HepG2 (cell line): ENCODE data around the gene SEPTIN3. TPM values are rescaled to one million over a fixed set of nuclear protein-coding genes. Genes with fewer than 3 reads are reported as not detected.

Source experiments
- ATAC-seq: fragments of 200-7000 bp; cut with Tn5 transposase; 3 replicates; pipeline ENCODE4 v1.9.1; 2020; ENCODE audit warnings: mild to moderate bottlenecking, moderate library complexity
- BruUV-seq: library from RNA; stranded (reverse); fragments of 400-500 nt; replicated peaks from 2 replicates; lab custom pipeline; 2021; lab: Mats Ljungman, UMichigan
- CTCF ChIA-PET: fragments of 300-600 bp; formaldehyde crosslinking; extraction: SDS; loops from one replicate; lab custom pipeline; 2021; ENCODE audit warnings: low total read pairs, inconsistent platforms, low intra/inter-chr PET ratio; lab: Yijun Ruan, JAX
- POLR2A ChIA-PET: fragments of 350-600 bp; sonication (Branson Sonifier 250); formaldehyde crosslinking; loops from one replicate; lab custom pipeline; 2020; ENCODE audit warnings: antibody characterized with exemption, inconsistent platforms; lab: Yijun Ruan, JAX
- DNase-seq: peaks from one replicate; pipeline ENCODE4 v3.0.0-alpha.2; 2015; ENCODE audit warnings: low spot score
- FAIRE-seq: peaks from 3 replicates; lab custom pipeline; 2011; peaks lifted over from hg19 to GRCh38; lab: Jason Lieb, UNC
- H2AFZ ChIP-seq: one replicate; pipeline ENCODE4 v1.6.1; 2011; ENCODE audit warnings: low read length, inconsistent platforms
- H3K27ac ChIP-seq: fragments of 300-600 bp; 3 replicates; pipeline ENCODE4 v1.8.0; 2011; ENCODE audit warnings: mixed run types, mild to moderate bottlenecking, mixed read lengths, low read length, inconsistent platforms; ENCODE audit not compliant: insufficient read depth; ENCODE audit errors: extremely low read length
- H3K27me3 ChIP-seq, 2 experiments: fragments of 200-600 bp in 1 of 2; 2 replicates in 1 of 2; 3 replicates in 1 of 2; pipeline versions ENCODE4 v1.6.0 to v1.8.0; 2011; ENCODE audit warnings: low read length in 2 of 2, mild to moderate bottlenecking in 2 of 2, moderate library complexity in 2 of 2, inconsistent platforms in 1 of 2; ENCODE audit not compliant: insufficient read depth in 2 of 2, control insufficient read depth in 1 of 2
- H3K36me3 ChIP-seq, 2 experiments: fragments of 200-600 bp in 1 of 2; replicated peaks in 1 of 2; 2 replicates in 1 of 2; 3 replicates in 1 of 2; pipeline versions ENCODE4 v1.5.1 to v1.8.0; 2011; ENCODE audit warnings: low read length in 2 of 2, inconsistent platforms in 1 of 2; ENCODE audit not compliant: insufficient read depth in 2 of 2, control insufficient read depth in 1 of 2
- H3K4me1 ChIP-seq: 2 replicates; pipeline ENCODE4 v1.5.1; 2012; ENCODE audit warnings: low read length, inconsistent platforms; ENCODE audit not compliant: insufficient read depth
- H3K4me2 ChIP-seq: 2 replicates; pipeline ENCODE4 v1.6.0; 2011; ENCODE audit warnings: low read depth, low read length, inconsistent platforms
- H3K4me3 ChIP-seq, 3 experiments: fragments of 200-600 bp in 1 of 3; sonication (generic), shearing (Covaris generic) in 1 of 3; replicated peaks in 1 of 3; 2 replicates each; pipeline ENCODE4 v1.5.1; 2011 to 2016; ENCODE audit warnings: low read length in 3 of 3, inconsistent platforms in 2 of 3, low read depth in 2 of 3, mild to moderate bottlenecking in 2 of 3, control low read depth in 1 of 3, mixed read lengths in 1 of 3; ENCODE audit not compliant: insufficient read depth in 1 of 3
- H3K79me2 ChIP-seq: one replicate; pipeline ENCODE4 v1.6.1; 2011; ENCODE audit warnings: low read length, inconsistent platforms; ENCODE audit not compliant: insufficient read depth
- H3K9ac ChIP-seq: 2 replicates; pipeline ENCODE4 v1.6.0; 2011; ENCODE audit warnings: mild to moderate bottlenecking, low read depth, low read length, inconsistent platforms; ENCODE audit not compliant: insufficient read depth
- H3K9me3 ChIP-seq: 2 replicates; pipeline ENCODE4 v1.5.1; 2012; ENCODE audit warnings: mild to moderate bottlenecking, low read length
- H4K20me1 ChIP-seq: 2 replicates; pipeline ENCODE4 v1.6.0; 2011; ENCODE audit warnings: inconsistent platforms, mild to moderate bottlenecking, low read length, moderate library complexity; ENCODE audit not compliant: insufficient read depth
- HOXA7 ChIP-seq: sonication (generic); formaldehyde crosslinking; IDR thresholded peaks from 2 replicates; pipeline ENCODE4 v1.8.1; 2022; ENCODE audit warnings: mild to moderate bottlenecking, missing genetic modification reagents, moderate library complexity
- KAT7 ChIP-seq: IDR thresholded peaks from 2 replicates; pipeline ENCODE4 v1.6.1; 2018; ENCODE audit warnings: borderline replicate concordance, missing compliant biosample characterization
- KLF11 ChIP-seq: IDR thresholded peaks from 2 replicates; pipeline ENCODE4 v1.6.1; 2016; ENCODE audit warnings: missing compliant biosample characterization
- MLX ChIP-seq: IDR thresholded peaks from 2 replicates; pipeline ENCODE4 v1.6.1; 2016
- SALL2 ChIP-seq: sonication (generic); formaldehyde crosslinking; IDR thresholded peaks from 2 replicates; pipeline ENCODE4 v1.8.1; 2023; ENCODE audit warnings: mild to moderate bottlenecking, missing genetic modification reagents, inconsistent platforms
- THAP9 ChIP-seq: sonication (generic); formaldehyde crosslinking; IDR thresholded peaks from 2 replicates; pipeline ENCODE4; 2020; ENCODE audit warnings: missing genetic modification reagents, mild to moderate bottlenecking, borderline replicate concordance
- ZNF563 ChIP-seq: sonication (generic); formaldehyde crosslinking; IDR thresholded peaks from 2 replicates; pipeline ENCODE4 v1.8.0; 2022; ENCODE audit warnings: mild to moderate bottlenecking, moderate library complexity, missing genetic modification reagents
- ZNF761 ChIP-seq: sonication (generic); formaldehyde crosslinking; conservative IDR thresholded peaks from 2 replicates; pipeline ENCODE4 v1.4.0; 2020; ENCODE audit warnings: mild to moderate bottlenecking, missing genetic modification reagents
- ZNF883 ChIP-seq: sonication (generic); formaldehyde crosslinking; IDR thresholded peaks from 2 replicates; pipeline ENCODE4 v1.5.1; 2020; ENCODE audit warnings: mild to moderate bottlenecking, missing genetic modification reagents; ENCODE audit errors: not compliant biosample characterization
- WGBS: methylation state at CpG from one replicate; pipeline ENCODE4 v1.1.6; 2017; ENCODE audit warnings: low lambda C conversion rate; 5-methylcytosine and 5-hydroxymethylcytosine counted together
- in situ Hi-C: cut with HindIII; loops from 2 replicates; pipeline ENCODE4 v1.10.0; 2017; ENCODE audit warnings: low pct_unique_long_range_greater_than_20kb; ENCODE audit not compliant: extremely low pct_ligation_motif_present
- intact Hi-C: fragments of 100-400 bp; cut with micrococcal nuclease; formaldehyde crosslinking; loops from one replicate; pipeline ENCODE4 v1.10.0; 2022; ENCODE audit not compliant: unreplicated experiment
- polyA plus RNA-seq, 8 experiments: library from polyadenylated mRNA; depleted of rRNA in 3 of 8; stranded (reverse) in 7 of 8; unstranded in 1 of 8; fragments of >200 nt; fragmentation: Illumina TruSeq in 4 of 8; extraction: Trizol in 4 of 8; gene quantifications; 2 replicates each; pipeline versions ENCODE4 v1.2.1 to v1.2.3, GENCODE V29; 2011 to 2016; ENCODE audit warnings: low read depth in 4 of 8, missing spikeins in 1 of 8, mixed read lengths in 1 of 8; ENCODE audit not compliant: insufficient read depth in 1 of 8
- total RNA-seq, 5 experiments: library from RNA; depleted of rRNA; stranded (reverse); fragments of >200 nt; fragmentation: Illumina TruSeq; extraction: Trizol; gene quantifications; 2 replicates each; pipeline ENCODE4 v1.2.3, GENCODE V29; 2016; ENCODE audit warnings: low read depth in 1 of 5
- TF ChIP-seq, protein P1 (sequence below): sonication (generic); formaldehyde crosslinking; IDR thresholded peaks from 2 replicates; pipeline ENCODE4 v1.5.0; 2020; ENCODE audit warnings: mild to moderate bottlenecking, missing genetic modification reagents
- TF ChIP-seq, protein P2 (sequence below): sonication (generic); formaldehyde crosslinking; IDR thresholded peaks from 2 replicates; pipeline ENCODE4 v1.8.1; 2023; ENCODE audit warnings: mild to moderate bottlenecking, missing genetic modification reagents, borderline replicate concordance

The SEPTIN3 gene
- total and polyA plus RNA-seq, 2 of the 13 experiments (the other 11 are each of a cell fraction or from before 2014, with no cell fraction given), result 0.04 TPM; not detected in 1

- ChIA-PET CTCF (no interaction called here), POLR2A (interaction anchor here (0.7 kb wide), 1 partner anchor 132 kb away, joined by 3 read pairs; no protein-coding TSS in a partner anchor)
- Histone ChIP-seq H3K27me3 (no peaks in the 10 kb centered on the region), H3K4me1 (peaks cover 71% of the 10 kb centered on the region), H3K36me3 (peaks cover 2 to 18% of the 10 kb centered on the region in 2 experiments; a peak in 3 of 5 replicates), H3K27ac (no peak overlapping the region), H3K9ac (no peak overlapping the region), H3K4me3 (peak overlapping the region in 1 of 3 experiments; percentile 79; a peak in 2 of 6 replicates), H2AFZ (no peak overlapping the region), H4K20me1 (no peaks in the 10 kb centered on the region), H3K4me2 (peak overlapping the region; percentile 95), H3K79me2 (peaks cover 13% of the 10 kb centered on the region), H3K9me3 (no peaks in the 10 kb centered on the region)
- BruUV-seq, result no TSS peak
- ATAC-seq (no peak), FAIRE-seq (no peak), DNase-seq (peak; percentile 45)
- in situ Hi-C loops, result no loop called here
- 57% methylated on average over 2 of the region's 2 CpGs for whole genome bisulfite sequencing
- intact Hi-C loops, result no loop called here
- TF ChIP-seq, protein P1, sequence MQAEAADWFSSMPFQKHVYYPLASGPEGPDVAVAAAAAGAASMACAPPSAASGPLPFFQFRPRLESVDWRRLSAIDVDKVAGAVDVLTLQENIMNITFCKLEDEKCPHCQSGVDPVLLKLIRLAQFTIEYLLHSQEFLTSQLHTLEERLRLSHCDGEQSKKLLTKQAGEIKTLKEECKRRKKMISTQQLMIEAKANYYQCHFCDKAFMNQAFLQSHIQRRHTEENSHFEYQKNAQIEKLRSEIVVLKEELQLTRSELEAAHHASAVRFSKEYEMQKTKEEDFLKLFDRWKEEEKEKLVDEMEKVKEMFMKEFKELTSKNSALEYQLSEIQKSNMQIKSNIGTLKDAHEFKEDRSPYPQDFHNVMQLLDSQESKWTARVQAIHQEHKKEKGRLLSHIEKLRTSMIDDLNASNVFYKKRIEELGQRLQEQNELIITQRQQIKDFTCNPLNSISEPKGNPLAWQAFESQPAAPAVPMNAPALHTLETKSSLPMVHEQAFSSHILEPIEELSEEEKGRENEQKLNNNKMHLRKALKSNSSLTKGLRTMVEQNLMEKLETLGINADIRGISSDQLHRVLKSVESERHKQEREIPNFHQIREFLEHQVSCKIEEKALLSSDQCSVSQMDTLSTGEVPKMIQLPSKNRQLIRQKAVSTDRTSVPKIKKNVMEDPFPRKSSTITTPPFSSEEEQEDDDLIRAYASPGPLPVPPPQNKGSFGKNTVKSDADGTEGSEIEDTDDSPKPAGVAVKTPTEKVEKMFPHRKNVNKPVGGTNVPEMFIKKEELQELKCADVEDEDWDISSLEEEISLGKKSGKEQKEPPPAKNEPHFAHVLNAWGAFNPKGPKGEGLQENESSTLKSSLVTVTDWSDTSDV (CRISPR knock-in tag), result no peak
- TF ChIP-seq THAP9 (CRISPR knock-in tag) (no peak), ZNF761 (CRISPR knock-in tag) (no peak), MLX (CRISPR knock-in tag) (no peak), ZNF883 (CRISPR knock-in tag) (no peak), HOXA7 (CRISPR knock-in tag) (no peak), SALL2 (CRISPR knock-in tag) (no peak), ZNF563 (CRISPR knock-in tag) (no peak), KLF11 (no peak), KAT7 (no peak)
- TF ChIP-seq, protein P2, sequence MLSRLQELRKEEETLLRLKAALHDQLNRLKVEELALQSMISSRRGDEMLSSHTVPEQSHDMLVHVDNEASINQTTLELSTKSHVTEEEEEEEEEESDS, result no peak
Observed at GRCh38 chr22:41948142-41948541, 21.1 kb upstream of the SEPTIN3 start.
